Activated naive CD8-positive, alpha-beta T cell (primary cell): Measurements from ENCODE around the gene TBX1.

ENCODE experiments used
- H3K27ac Mint-ChIP-seq: one replicate; pipeline ENCODE4 v1.8.0; 2021; ENCODE audit warnings: mixed read lengths
- H3K27me3 Mint-ChIP-seq: one replicate; pipeline ENCODE4 v1.8.0; 2021; ENCODE audit warnings: mixed read lengths
- H3K36me3 Mint-ChIP-seq: one replicate; pipeline ENCODE4 v1.8.0; 2021; ENCODE audit warnings: mixed read lengths
- H3K4me1 Mint-ChIP-seq: one replicate; pipeline ENCODE4 v1.8.0; 2021; ENCODE audit warnings: low read depth, mixed read lengths
- H3K4me3 Mint-ChIP-seq: one replicate; pipeline ENCODE4 v1.8.0; 2021; ENCODE audit warnings: mild to moderate bottlenecking, mixed read lengths
- H3K9me3 Mint-ChIP-seq: one replicate; pipeline ENCODE4 v1.8.0; 2021; ENCODE audit warnings: low read depth, mixed read lengths

TBX1 gene

GRCh38 chr22:19760951-19761724, 560 bp downstream of the TBX1 start:
- peak overlapping the region; percentile 80 for H3K4me3 Mint-ChIP-seq
- H3K27ac Mint-ChIP-seq, result no peak overlapping the region
- H3K27me3 Mint-ChIP-seq, result peaks cover 26% of the 10 kb centered on the region
- H3K9me3 Mint-ChIP-seq, result no peaks in the 10 kb centered on the region
- H3K36me3 Mint-ChIP-seq, result no peaks in the 10 kb centered on the region
- H3K4me1 Mint-ChIP-seq, result peaks cover 29% of the 10 kb centered on the region

- Mint-ChIP-seq H3K4me1 (peaks cover 26% of the 10 kb centered on the region), H3K27me3 (peaks cover 24% of the 10 kb centered on the region), H3K9me3 (no peaks in the 10 kb centered on the region), H3K36me3 (no peaks in the 10 kb centered on the region), H3K4me3 (peak overlapping the region; percentile 80), H3K27ac (no peak overlapping the region)
Measured at GRCh38 chr22:19761725-19762567, 1.4 kb downstream of the TBX1 start.

GRCh38 chr22:19762568-19763457, 2.2 kb downstream of the TBX1 start:
- Mint-ChIP-seq H3K4me1 (peaks cover 25% of the 10 kb centered on the region), H3K4me3 (no peak overlapping the region), H3K9me3 (no peaks in the 10 kb centered on the region), H3K27ac (no peak overlapping the region), H3K36me3 (no peaks in the 10 kb centered on the region), H3K27me3 (peaks cover 19% of the 10 kb centered on the region)

- peaks cover 23% of the 10 kb centered on the region for H3K4me1 Mint-ChIP-seq
- H3K4me3 Mint-ChIP-seq, result no peak overlapping the region
- no peak overlapping the region for H3K27ac Mint-ChIP-seq
- no peaks in the 10 kb centered on the region for H3K9me3 Mint-ChIP-seq
- H3K27me3 Mint-ChIP-seq, result peaks cover 19% of the 10 kb centered on the region
- no peaks in the 10 kb centered on the region for H3K36me3 Mint-ChIP-seq
Measured at GRCh38 chr22:19763458-19764298, 3.1 kb downstream of the TBX1 start.

- Mint-ChIP-seq H3K4me1 (peaks cover 23% of the 10 kb centered on the region), H3K9me3 (no peaks in the 10 kb centered on the region), H3K27ac (no peak overlapping the region), H3K27me3 (peaks cover 22% of the 10 kb centered on the region), H3K36me3 (no peaks in the 10 kb centered on the region), H3K4me3 (no peak overlapping the region)
Measured at GRCh38 chr22:19764299-19764593, 3.7 kb downstream of the TBX1 start.

- Mint-ChIP-seq H3K36me3 (no peaks in the 10 kb centered on the region), H3K4me1 (peaks cover 18% of the 10 kb centered on the region), H3K4me3 (peak overlapping the region; percentile 66), H3K27ac (no peak overlapping the region), H3K27me3 (peaks cover 23% of the 10 kb centered on the region), H3K9me3 (no peaks in the 10 kb centered on the region)
Measured at GRCh38 chr22:19764636-19765476, 4.3 kb downstream of the TBX1 start.

- Mint-ChIP-seq H3K4me1 (peaks cover 13% of the 10 kb centered on the region), H3K36me3 (no peaks in the 10 kb centered on the region), H3K27me3 (peaks cover 23% of the 10 kb centered on the region), H3K9me3 (no peaks in the 10 kb centered on the region), H3K27ac (no peak overlapping the region), H3K4me3 (peak overlapping the region; percentile 75)
Measured at GRCh38 chr22:19765477-19766239, 5.1 kb downstream of the TBX1 start.

GRCh38 chr22:19766240-19766510, 5.6 kb downstream of the TBX1 start:
- Mint-ChIP-seq H3K36me3 (no peaks in the 10 kb centered on the region), H3K9me3 (no peaks in the 10 kb centered on the region), H3K27ac (no peak overlapping the region), H3K4me3 (no peak overlapping the region), H3K27me3 (peaks cover 24% of the 10 kb centered on the region), H3K4me1 (peaks cover 13% of the 10 kb centered on the region)

- H3K9me3 Mint-ChIP-seq, result no peaks in the 10 kb centered on the region
Measured at GRCh38 chr22:19766511-19767426, 6.2 kb downstream of the TBX1 start.

GRCh38 chr22:19767427-19768341, 7.1 kb downstream of the TBX1 start:
- Mint-ChIP-seq H3K36me3 (no peaks in the 10 kb centered on the region), H3K27ac (no peak overlapping the region), H3K9me3 (no peaks in the 10 kb centered on the region), H3K4me1 (peaks cover 9% of the 10 kb centered on the region), H3K27me3 (peaks cover 26% of the 10 kb centered on the region), H3K4me3 (peak overlapping the region; percentile 38)

More at GRCh38 chr22:19766511-19767426, 6.2 kb downstream of the TBX1 start:
- Mint-ChIP-seq H3K27me3 (peaks cover 24% of the 10 kb centered on the region), H3K36me3 (no peaks in the 10 kb centered on the region), H3K27ac (no peak overlapping the region), H3K4me1 (peaks cover 10% of the 10 kb centered on the region), H3K4me3 (peak overlapping the region; percentile 38)

GRCh38 chr22:19769393-19769715, 8.8 kb downstream of the TBX1 start:
- Mint-ChIP-seq H3K4me1 (peaks cover 9% of the 10 kb centered on the region), H3K27ac (no peak overlapping the region), H3K9me3 (no peaks in the 10 kb centered on the region), H3K36me3 (no peaks in the 10 kb centered on the region), H3K27me3 (peaks cover 29% of the 10 kb centered on the region), H3K4me3 (no peak overlapping the region)
